ENCODE data around the gene MYO9B.

Gene MYO9B

DNA sequence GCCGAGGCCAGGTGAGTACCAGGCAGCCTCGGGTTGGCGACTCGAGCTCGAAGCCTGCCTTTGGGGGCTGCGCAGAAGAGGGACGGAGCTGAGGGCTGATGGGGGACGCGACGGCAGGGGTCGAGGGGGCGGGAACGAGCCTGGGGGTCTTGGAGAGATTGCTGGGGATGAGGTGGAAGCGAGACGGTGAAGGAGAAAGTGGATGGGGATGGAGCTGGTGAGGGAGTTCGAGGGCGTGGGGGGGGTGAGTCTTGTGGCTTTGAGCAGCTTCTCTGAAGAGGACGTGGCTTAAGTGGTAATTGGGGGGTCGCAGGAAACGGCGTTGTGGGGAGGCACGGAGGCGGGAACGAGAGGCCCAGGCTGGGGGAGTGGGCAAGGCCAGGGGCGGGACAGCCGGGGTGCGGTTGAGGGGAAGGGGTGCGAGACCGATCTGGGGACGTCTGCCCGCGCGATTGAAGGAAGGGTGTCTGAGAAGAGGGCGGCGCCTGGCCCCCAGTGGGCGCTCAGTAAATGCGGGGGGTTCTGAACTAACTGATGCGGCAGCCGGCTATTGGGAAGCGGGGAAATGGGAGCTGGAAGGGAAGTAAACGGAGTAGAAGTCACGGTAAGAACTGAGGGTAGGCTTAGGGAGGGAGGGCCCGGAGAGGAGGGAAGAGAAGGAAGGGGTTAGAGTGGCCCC, 426 bp downstream of the MYO9B start:
- Histone ChIP-seq H3K36me3 (ENCODE audit: control insufficient read depth in 5 of 5, insufficient read depth in 5 of 5, low read length in 5 of 5) (peaks cover 0 to 18% (median 2%) of the 10 kb centered on the region in 5 donors), H3K4me3 (ENCODE audit: low read depth in 1 of 5, low read length in 5 of 5) (peak overlapping the region; percentile 85 to 90 (median 86)), H3K9me3 (ENCODE audit: control insufficient read depth in 5 of 5, low read length in 5 of 5) (no peaks in the 10 kb centered on the region), H3K27ac (ENCODE audit: low read depth, low read length) (peak overlapping the region; percentile 69), H3K4me1 (ENCODE audit: control insufficient read depth in 5 of 5, insufficient read depth in 5 of 5, low read length in 5 of 5) (peaks cover 12 to 63% (median 53%) of the 10 kb centered on the region in 5 donors), H3K27me3 (ENCODE audit: control insufficient read depth in 5 of 5, insufficient read depth in 4 of 5, low read length in 5 of 5) (no peaks in the 10 kb centered on the region), H3K9ac (ENCODE audit: low read length in 5 of 5) (peak overlapping the region; percentile 56 to 92 (median 80))

- Histone ChIP-seq H3K9ac (ENCODE audit: low read length in 5 of 5) (peak overlapping the region; percentile 56 to 92 (median 80)), H3K36me3 (ENCODE audit: control insufficient read depth in 5 of 5, insufficient read depth in 5 of 5, low read length in 5 of 5) (peaks cover 0 to 13% (median 0%) of the 10 kb centered on the region in 5 donors), H3K27me3 (ENCODE audit: control insufficient read depth in 5 of 5, insufficient read depth in 4 of 5, low read length in 5 of 5) (no peaks in the 10 kb centered on the region), H3K4me3 (ENCODE audit: low read depth in 1 of 5, low read length in 5 of 5) (peak overlapping the region; percentile 85 to 90 (median 86)), H3K4me1 (ENCODE audit: control insufficient read depth in 5 of 5, insufficient read depth in 5 of 5, low read length in 5 of 5) (peaks cover 12 to 69% (median 53%) of the 10 kb centered on the region in 5 donors), H3K9me3 (ENCODE audit: control insufficient read depth in 5 of 5, low read length in 5 of 5) (no peaks in the 10 kb centered on the region), H3K27ac (ENCODE audit: low read depth, low read length) (peak overlapping the region; percentile 69)
Measured at GRCh38 chr19:17076543-17076991, 990 bp downstream of the MYO9B start.

- H3K9me3 ChIP-seq (ENCODE audit: control insufficient read depth in 5 of 5, low read length in 5 of 5), result no peaks in the 10 kb centered on the region
- H3K36me3 ChIP-seq (ENCODE audit: control insufficient read depth in 5 of 5, insufficient read depth in 5 of 5, low read length in 5 of 5), result peaks cover 0 to 5% (median 0%) of the 10 kb centered on the region in 5 donors
- peaks cover 14 to 78% (median 63%) of the 10 kb centered on the region in 5 donors for H3K4me1 ChIP-seq (ENCODE audit: control insufficient read depth in 5 of 5, insufficient read depth in 5 of 5, low read length in 5 of 5)
- H3K27ac ChIP-seq (ENCODE audit: low read depth, low read length), result peak overlapping the region; percentile 69
- H3K27me3 ChIP-seq (ENCODE audit: control insufficient read depth in 5 of 5, insufficient read depth in 4 of 5, low read length in 5 of 5), result no peaks in the 10 kb centered on the region
- peak overlapping the region in 1 of 5 donors; percentile 92 for H3K9ac ChIP-seq (ENCODE audit: low read length in 5 of 5)
- H3K4me3 ChIP-seq (ENCODE audit: low read depth in 1 of 5, low read length in 5 of 5), result peak overlapping the region in 4 of 5 donors; percentile 85 to 90 (median 86)
Measured at GRCh38 chr19:17077447-17078028, 2.0 kb downstream of the MYO9B start.

DNA sequence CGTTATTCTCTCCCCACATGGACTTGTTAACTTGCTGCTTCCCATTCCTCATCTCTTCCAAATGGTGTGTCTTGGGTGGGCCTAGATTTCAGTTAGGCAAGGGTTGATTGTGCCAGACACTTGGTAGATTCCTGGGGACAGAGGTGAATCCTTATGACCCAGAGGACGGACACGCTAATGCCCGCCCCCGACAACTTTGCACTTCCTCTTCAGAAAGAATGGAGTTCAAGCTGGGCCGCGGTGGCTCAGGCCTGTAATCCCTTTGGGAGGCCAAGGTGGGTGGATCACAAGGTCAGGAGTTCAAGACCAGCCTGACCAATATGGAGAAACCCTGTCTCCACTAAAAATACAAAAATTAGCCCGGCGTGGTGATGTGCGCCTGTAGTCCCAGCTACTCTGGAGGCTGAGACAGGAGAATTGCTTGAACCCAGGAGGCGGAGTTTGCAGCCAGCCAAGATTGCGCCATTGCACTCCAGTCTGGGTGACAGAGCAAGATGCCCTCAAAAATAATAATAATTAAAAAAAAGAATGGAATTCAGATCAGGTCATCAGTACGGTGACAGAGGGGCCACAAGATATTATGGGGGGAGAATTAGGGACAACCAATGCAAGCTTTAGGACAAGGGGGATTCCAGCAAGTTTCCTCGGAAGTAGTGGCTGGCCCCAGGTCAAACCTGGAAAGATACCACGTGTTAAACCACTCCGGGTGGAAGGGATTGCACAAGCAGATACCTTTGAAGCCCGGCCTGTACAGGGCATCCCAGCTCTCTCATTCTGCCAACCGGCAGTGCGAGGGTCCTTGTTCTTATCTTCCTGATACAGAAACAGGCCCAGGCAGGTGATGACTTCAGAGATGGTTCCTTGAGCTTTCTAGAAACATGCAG, 2.7 kb downstream of the MYO9B start:
- Histone ChIP-seq H3K9ac (ENCODE audit: low read length in 5 of 5) (no peak overlapping the region), H3K9me3 (ENCODE audit: control insufficient read depth in 5 of 5, low read length in 5 of 5) (no peaks in the 10 kb centered on the region), H3K36me3 (ENCODE audit: control insufficient read depth in 5 of 5, insufficient read depth in 5 of 5, low read length in 5 of 5) (no peaks in the 10 kb centered on the region), H3K4me3 (ENCODE audit: low read depth in 1 of 5, low read length in 5 of 5) (no peak overlapping the region), H3K27me3 (ENCODE audit: control insufficient read depth in 5 of 5, insufficient read depth in 4 of 5, low read length in 5 of 5) (no peaks in the 10 kb centered on the region), H3K4me1 (ENCODE audit: control insufficient read depth in 5 of 5, insufficient read depth in 5 of 5, low read length in 5 of 5) (peaks cover 14 to 83% (median 66%) of the 10 kb centered on the region in 5 donors), H3K27ac (ENCODE audit: low read depth, low read length) (peak overlapping the region; percentile 94)

DNA sequence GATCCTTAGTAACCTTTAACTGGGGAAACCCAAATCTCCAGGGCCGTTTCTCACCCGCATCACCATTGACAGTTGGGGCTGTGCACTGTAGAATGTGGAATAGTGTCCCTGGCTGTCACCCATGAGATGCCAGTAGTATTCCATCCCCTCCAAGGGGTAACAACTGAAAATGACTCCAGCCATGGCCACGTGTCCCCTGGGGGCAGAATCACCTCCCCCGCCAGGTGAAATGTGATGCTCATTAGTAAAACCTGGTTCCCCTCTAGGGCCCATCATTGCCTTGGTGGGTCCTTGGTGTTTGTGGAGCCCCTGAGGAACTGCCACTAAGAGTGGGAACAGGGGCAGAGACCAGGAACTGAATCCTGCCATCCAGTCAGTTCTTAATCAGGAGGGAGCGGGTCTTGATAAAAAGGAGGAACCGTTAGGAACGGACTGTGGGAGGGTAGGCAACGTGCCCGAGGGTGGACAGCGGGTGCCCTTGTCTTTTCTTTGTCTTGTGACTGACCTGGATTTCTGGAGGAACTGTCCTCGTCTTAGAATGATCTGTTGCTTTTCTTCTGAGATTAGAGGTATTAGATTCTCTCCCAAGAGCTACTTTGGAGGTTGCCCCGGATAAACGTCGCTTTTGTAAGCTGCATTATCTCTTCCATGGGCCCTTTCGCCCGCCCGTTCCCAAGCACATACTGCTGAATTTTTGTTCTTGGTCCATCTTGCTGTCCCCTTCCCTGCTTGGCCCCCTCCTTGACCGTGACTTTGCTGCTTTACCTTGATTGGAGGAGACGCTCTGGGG, 3.5 kb downstream of the MYO9B start:
- Histone ChIP-seq H3K9ac (ENCODE audit: low read length in 5 of 5) (peak overlapping the region in 4 of 5 donors; percentile 26 to 76 (median 48)), H3K4me1 (ENCODE audit: control insufficient read depth in 5 of 5, insufficient read depth in 5 of 5, low read length in 5 of 5) (peaks cover 14 to 81% (median 64%) of the 10 kb centered on the region in 5 donors), H3K4me3 (ENCODE audit: low read depth in 1 of 5, low read length in 5 of 5) (peak overlapping the region in 4 of 5 donors; percentile 28 to 54 (median 42)), H3K27me3 (ENCODE audit: control insufficient read depth in 5 of 5, insufficient read depth in 4 of 5, low read length in 5 of 5) (no peaks in the 10 kb centered on the region), H3K9me3 (ENCODE audit: control insufficient read depth in 5 of 5, low read length in 5 of 5) (no peaks in the 10 kb centered on the region), H3K36me3 (ENCODE audit: control insufficient read depth in 5 of 5, insufficient read depth in 5 of 5, low read length in 5 of 5) (no peaks in the 10 kb centered on the region), H3K27ac (ENCODE audit: low read depth, low read length) (peak overlapping the region; percentile 94)

DNA sequence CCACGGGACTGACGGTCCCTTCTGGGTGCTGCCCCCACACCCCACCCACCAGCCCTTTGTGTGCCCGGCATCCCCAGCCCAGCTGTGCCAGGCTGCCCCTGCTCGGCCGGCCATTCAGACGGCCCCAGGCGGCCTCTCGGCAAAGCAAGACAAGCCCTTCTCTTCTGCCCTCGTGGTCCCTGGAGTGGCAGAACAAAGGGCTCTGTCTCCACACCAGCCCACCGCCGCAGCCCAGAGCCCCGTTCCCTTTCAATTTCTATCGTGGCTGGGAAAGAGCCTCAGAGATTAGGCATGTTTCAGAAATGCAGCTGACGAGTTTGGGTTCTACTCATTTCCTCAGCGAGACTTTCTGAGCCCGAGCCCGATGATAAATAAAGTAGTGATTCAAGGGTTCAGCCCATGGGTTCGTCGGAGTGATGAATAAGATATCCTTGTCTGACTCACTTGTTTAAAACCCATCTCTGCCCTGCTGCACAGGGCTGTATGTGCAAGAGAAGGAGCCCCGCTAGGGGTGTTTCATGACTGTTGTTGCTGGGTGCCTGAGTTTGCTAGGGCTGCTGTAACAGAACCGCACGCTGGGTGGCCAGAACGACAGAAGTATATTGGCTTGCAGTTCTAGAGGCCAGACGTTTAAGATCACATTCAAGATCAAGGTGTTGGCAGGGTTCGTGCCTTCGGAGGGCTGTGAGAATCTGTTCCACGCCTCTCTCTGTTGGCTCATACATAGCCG, 4.3 kb downstream of the MYO9B start:
- Histone ChIP-seq H3K4me3 (ENCODE audit: low read depth in 1 of 5, low read length in 5 of 5) (peak overlapping the region in 4 of 5 donors; percentile 28 to 54 (median 42)), H3K27me3 (ENCODE audit: control insufficient read depth in 5 of 5, insufficient read depth in 4 of 5, low read length in 5 of 5) (no peaks in the 10 kb centered on the region), H3K9ac (ENCODE audit: low read length in 5 of 5) (peak overlapping the region in 4 of 5 donors; percentile 26 to 76 (median 48)), H3K9me3 (ENCODE audit: control insufficient read depth in 5 of 5, low read length in 5 of 5) (no peaks in the 10 kb centered on the region), H3K4me1 (ENCODE audit: control insufficient read depth in 5 of 5, insufficient read depth in 5 of 5, low read length in 5 of 5) (peaks cover 14 to 76% (median 60%) of the 10 kb centered on the region in 5 donors), H3K36me3 (ENCODE audit: control insufficient read depth in 5 of 5, insufficient read depth in 5 of 5, low read length in 5 of 5) (no peaks in the 10 kb centered on the region), H3K27ac (ENCODE audit: low read depth, low read length) (peak overlapping the region; percentile 94)

GRCh38 chr19:17080440-17080801, 4.8 kb downstream of the MYO9B start:
- Histone ChIP-seq H3K9ac (ENCODE audit: low read length in 5 of 5) (no peak overlapping the region), H3K36me3 (ENCODE audit: control insufficient read depth in 5 of 5, insufficient read depth in 5 of 5, low read length in 5 of 5) (no peaks in the 10 kb centered on the region), H3K4me3 (ENCODE audit: low read depth in 1 of 5, low read length in 5 of 5) (peak overlapping the region in 1 of 5 donors; percentile 19), H3K9me3 (ENCODE audit: control insufficient read depth in 5 of 5, low read length in 5 of 5) (no peaks in the 10 kb centered on the region), H3K4me1 (ENCODE audit: control insufficient read depth in 5 of 5, insufficient read depth in 5 of 5, low read length in 5 of 5) (peaks cover 14 to 77% (median 62%) of the 10 kb centered on the region in 5 donors), H3K27ac (ENCODE audit: low read depth, low read length) (peak overlapping the region; percentile 94), H3K27me3 (ENCODE audit: control insufficient read depth in 5 of 5, insufficient read depth in 4 of 5, low read length in 5 of 5) (no peaks in the 10 kb centered on the region)

DNA sequence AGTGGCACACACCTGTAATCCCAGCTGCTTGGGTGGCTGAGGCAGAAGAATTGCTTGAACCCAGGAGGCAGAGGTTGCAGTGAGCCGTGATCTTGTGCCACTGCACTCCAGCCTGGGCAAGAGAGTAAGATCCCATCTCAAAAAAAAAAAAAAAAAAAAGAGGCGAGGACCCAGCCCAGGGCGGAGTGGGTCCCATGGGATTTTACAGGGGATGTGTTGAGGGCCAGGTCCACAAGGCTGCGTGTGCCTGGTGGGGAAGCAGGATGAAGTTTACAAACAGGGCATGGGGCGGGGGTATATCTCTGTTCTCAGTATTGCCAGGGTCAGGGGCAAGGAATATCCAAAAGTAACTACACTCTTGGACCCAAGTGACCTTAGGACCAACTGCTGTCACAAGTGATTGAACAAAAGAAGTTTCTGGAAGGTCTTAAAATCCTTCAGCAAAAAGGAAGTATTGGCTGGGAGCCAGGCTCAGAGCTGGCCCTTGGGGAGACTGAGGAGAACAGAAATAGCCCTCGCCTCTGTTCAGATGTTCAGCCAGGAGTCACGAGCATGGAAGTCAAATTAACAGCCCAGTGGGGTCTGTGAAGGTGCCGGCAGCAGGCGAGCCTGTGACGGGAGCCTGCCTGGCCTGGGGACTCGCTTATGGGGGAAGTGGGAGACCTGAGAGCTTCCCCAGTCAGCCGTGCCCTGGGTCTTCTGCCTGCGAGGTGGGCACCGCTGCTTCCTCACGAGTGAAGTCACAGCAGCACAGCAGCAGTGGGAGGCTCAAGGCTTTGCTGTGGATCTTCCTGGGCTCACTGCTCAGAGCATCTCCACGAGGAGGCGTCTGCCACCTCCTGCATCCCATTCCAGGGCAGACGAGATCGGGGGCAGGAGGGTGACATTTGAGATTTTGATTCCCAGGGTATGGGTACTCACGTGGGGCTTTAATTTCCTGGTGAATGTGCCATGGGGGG, 6.4 kb downstream of the MYO9B start:
- H3K4me1 ChIP-seq (ENCODE audit: control insufficient read depth in 5 of 5, insufficient read depth in 5 of 5, low read length in 5 of 5), result peaks cover 10 to 74% (median 55%) of the 10 kb centered on the region in 5 donors
- H3K36me3 ChIP-seq (ENCODE audit: control insufficient read depth in 5 of 5, insufficient read depth in 5 of 5, low read length in 5 of 5), result peaks cover 0 to 10% (median 2%) of the 10 kb centered on the region in 5 donors
- H3K27ac ChIP-seq (ENCODE audit: low read depth, low read length), result peak overlapping the region; percentile 50
- H3K27me3 ChIP-seq (ENCODE audit: control insufficient read depth in 5 of 5, insufficient read depth in 4 of 5, low read length in 5 of 5), result no peaks in the 10 kb centered on the region
- H3K9me3 ChIP-seq (ENCODE audit: control insufficient read depth in 5 of 5, low read length in 5 of 5), result no peaks in the 10 kb centered on the region
- H3K4me3 ChIP-seq (ENCODE audit: low read depth in 1 of 5, low read length in 5 of 5), result peak overlapping the region in 1 of 5 donors; percentile 19
- peak overlapping the region in 2 of 5 donors; percentile 25 to 48 for H3K9ac ChIP-seq (ENCODE audit: low read length in 5 of 5)

Measured in subcutaneous abdominal adipose tissue (tissue), 5 donors.